ENCODE results near the gene TEC.

GRCh38 chr4:48093991-48094416 lies 175.6 kb downstream of the TEC start:
- TF ChIP-seq CTCF (IDR thresholded peaks at IDR 0.05 in 2 of 3, conservative IDR thresholded peaks at IDR 0.05 in 1 of 3; ENCODE audit: borderline replicate concordance in 1 of 3, insufficient read depth in 1 of 3, low read depth in 2 of 3, low read length in 2 of 3) (no peak), REST (IDR thresholded peaks at IDR 0.05; ENCODE audit: low read depth) (no peak), SP1 (IDR thresholded peaks at IDR 0.05; ENCODE audit: low read depth) (peak; percentile 31; the same call in 1 of the 2 replicates), POLR2AphosphoS5 (IDR thresholded peaks at IDR 0.05; ENCODE audit: low read depth, low read length) (no peak), POLR2A (IDR thresholded peaks at IDR 0.05; ENCODE audit: borderline replicate concordance, extremely low read depth, insufficient read depth, insufficient read length) (no peak), YY1 (IDR thresholded peaks at IDR 0.05; ENCODE audit: extremely low read depth, insufficient replicate concordance, low read depth, low read length) (no peak), JUND (IDR thresholded peaks at IDR 0.05) (peak; percentile 47; the same call in 1 of the 2 replicates), ELF1 (IDR thresholded peaks at IDR 0.05; ENCODE audit: borderline replicate concordance, low read depth) (no peak), EZH2 (IDR thresholded peaks at IDR 0.05) (no peak), ATF3 (IDR thresholded peaks at IDR 0.05) (no peak), ZFX (IDR thresholded peaks at IDR 0.05) (no peak), SRF (IDR thresholded peaks at IDR 0.05; ENCODE audit: low read depth) (no peak), ZNF274 (IDR thresholded peaks at IDR 0.05; ENCODE audit: low read depth, low read length) (no peak), FOSL1 (IDR thresholded peaks at IDR 0.05; ENCODE audit: low read depth) (peak; percentile 49; the same call in 1 of the 2 replicates)
